ENCODE measurements around the gene INAFM1.

Gene INAFM1

DNA sequence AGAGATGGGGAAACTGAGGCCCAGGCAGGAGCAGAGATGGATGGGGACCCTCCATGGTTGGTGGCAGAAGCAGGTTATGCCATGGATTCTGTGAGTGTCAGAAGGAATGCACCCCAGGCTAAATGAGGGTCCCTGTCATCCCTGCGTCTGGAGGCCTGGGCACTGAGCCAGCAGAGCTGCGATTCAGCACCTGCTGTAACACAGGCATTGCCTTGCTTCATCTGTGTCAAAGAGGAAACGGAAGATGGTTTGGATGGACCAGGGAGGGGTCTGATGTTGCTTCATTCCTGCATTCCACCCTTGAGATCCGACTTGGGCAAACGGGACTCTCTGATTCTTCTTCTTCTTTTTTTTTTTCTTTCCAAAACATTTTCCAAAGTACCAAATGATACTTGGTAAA, 36.1 kb downstream of the INAFM1 start:
- no peak for DNase-seq

DNA sequence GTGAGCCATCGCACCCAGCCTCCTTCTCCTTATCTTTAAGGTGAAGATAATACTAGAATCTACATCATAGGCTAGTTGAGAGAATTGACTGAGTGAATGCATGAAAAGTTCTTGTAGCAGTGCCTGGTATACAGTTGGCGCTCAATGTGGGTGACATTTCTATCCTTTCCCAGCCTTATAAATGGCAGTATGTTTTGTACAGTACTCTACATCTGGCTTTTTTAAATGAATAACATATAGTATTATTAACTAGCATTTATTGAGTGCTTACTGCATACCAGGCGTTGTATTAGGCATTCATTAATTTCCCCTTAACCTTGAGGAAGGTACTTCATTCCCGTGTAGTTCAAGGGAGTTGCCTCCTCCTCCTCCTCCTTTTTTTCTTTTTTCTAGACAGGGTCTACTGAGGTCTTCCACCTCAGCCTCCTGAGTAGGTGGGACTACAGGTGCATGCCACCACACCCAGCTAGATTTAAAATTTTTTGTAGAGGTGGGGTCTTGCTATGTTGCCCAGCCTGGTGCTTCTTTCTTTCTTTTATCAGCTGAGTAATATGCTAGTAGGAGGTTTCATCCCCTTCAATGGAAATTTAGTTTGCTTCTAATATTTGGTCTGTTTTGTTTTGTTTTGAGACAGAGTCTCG, 37.8 kb downstream of the INAFM1 start:
- DNase-seq = no peak

DNA sequence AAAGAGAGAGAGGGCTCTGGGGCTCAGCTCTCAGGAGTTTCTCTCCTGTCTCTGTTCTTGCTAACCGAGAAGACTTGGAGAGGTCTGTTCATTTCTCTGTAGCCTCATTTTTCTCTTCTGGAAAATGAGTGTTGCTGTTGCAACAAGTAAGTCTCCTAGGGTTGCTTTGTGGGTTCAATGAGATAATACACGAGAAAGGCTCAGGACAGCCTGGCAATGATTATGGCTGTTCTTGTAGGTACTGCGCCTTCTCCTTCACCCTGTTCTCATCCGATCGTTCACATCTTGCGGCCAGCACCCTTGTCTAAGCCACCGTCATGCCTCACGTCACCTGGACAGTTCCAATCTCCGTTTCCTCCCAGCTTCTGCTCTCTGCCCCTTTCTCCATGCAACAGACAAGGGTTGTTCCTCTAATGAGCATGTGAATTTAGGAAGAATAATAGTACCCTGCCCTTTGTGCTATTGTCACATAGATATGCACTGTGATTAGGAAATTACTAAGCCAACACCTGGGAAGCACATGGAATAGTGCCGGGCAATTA, 39.1 kb downstream of the INAFM1 start:
- no peak for DNase-seq

DNA sequence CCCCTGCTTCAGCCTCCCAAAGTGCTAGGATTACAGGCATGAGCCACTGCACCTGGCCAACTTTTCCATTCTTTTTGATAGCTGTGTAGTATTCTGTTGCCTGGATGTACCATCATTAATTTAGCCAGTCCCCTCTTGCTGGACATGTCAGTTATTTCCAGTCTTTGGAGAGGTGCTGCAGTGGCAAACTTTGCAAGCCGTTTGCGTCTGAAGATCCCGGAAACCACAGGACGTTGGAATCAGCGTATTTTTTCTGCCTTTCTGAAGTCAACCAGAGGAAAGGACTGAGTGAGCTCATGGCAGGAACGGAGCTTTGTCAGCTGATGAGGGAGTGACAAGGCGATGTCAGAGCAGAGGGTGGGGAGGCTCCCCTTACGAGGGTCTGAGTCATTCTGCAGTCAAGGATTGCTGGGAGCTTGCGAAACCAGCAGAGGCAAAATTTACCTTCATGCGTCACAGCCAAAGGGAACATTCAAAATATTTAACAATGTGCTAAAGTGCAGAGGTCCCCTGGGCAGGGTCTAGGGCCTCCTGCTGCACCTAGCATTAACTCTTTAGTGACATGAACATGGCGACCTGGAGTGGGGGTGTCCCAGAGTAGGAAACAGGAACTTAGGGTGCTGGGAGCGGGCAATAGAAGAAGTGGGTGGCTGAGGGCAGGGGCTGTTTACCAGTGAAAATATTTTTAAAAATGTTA, 40.6 kb downstream of the INAFM1 start:
- DNase-seq = no peak

DNA sequence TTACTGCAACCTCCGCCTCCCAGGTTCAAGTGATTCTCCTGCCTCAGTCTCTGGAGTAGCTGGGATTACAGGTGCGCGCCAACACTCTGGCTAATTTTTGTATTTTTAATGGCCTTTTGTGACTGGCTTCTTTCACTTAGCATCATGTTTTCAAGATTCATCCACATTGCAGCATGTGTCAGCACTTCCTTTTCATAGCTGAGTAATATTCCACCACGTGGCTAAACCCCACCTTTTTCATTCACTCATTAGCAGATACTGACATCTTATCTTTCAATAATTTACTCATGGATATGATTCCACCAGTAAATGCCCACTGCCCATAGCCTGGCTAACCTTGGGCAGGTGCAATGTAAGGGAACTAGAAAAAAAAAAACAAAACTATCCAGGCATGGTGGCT, 41.8 kb downstream of the INAFM1 start:
- no peak for DNase-seq

DNA sequence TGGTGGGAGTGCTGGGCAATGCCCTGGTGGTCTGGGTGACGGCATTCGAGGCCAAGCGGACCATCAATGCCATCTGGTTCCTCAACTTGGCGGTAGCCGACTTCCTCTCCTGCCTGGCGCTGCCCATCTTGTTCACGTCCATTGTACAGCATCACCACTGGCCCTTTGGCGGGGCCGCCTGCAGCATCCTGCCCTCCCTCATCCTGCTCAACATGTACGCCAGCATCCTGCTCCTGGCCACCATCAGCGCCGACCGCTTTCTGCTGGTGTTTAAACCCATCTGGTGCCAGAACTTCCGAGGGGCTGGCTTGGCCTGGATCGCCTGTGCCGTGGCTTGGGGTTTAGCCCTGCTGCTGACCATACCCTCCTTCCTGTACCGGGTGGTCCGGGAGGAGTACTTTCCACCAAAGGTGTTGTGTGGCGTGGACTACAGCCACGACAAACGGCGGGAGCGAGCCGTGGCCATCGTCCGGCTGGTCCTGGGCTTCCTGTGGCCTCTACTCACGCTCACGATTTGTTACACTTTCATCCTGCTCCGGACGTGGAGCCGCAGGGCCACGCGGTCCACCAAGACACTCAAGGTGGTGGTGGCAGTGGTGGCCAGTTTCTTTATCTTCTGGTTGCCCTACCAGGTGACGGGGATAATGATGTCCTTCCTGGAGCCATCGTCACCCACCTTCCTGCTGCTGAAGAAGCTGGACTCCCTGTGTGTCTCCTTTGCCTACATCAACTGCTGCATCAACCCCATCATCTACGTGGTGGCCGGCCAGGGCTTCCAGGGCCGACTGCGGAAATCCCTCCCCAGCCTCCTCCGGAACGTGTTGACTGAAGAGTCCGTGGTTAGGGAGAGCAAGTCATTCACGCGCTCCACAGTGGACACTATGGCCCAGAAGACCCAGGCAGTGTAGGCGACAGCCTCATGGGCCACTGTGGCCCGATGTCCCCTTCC, 45.5 kb downstream of the INAFM1 start:
- no peak for DNase-seq

DNA sequence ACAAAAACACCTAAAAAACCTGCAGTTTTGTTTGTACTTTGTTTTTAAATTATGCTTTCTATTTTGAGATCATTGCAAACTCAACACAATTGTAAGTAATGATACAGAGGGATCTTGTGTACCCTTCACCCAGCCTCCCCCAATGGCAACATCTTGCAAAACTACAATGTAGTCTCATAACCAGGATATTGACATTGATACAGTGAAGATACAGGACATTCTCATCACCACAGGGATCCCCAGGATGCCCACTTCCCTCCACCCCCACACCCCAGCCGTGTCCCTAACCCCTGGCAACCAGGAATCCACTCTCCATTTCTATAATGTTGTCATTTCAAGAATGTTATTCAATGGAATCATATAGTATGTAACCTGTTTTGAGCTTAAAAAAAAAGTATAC, 46.9 kb downstream of the INAFM1 start:
- no peak for DNase-seq

DNA sequence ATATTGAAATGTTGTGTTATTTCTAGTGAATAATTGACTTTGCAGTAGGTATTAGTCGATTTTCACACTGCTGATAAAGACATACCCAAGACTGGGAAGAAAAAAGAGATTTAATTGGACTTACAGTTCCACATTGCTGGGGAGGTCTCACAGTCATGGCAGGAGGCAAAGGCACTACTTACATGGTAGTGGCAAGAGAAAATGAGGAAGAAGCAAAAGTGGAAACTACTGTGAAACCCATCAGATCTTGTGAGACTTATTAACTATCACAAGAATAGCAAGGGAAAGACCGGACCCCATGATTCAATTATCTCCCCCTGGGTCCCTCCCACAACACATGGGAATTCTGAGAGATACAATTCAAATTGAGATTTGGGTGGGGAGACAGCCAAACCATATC, 47.4 kb downstream of the INAFM1 start:
- no peak for DNase-seq

DNA sequence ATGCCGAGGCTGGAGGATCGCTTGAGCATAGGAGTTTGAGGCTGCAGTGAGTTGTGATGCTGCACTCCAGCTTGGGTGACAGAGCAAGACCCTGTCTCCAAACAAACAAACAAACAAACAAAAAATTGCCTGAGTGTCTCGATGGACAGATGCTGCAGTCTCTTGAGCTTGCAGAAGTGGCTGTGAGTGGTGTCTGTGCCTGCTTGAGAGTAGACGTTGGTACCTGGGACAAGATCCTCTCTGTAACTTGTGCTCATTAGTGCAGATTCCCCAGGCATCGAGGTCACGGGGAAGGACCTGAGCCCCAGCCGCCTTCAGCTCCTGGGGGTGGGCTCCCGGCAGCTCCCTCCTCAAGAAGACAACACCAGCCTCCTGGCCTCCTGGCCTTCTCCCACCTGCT, 48.7 kb downstream of the INAFM1 start:
- no peak for DNase-seq

DNA sequence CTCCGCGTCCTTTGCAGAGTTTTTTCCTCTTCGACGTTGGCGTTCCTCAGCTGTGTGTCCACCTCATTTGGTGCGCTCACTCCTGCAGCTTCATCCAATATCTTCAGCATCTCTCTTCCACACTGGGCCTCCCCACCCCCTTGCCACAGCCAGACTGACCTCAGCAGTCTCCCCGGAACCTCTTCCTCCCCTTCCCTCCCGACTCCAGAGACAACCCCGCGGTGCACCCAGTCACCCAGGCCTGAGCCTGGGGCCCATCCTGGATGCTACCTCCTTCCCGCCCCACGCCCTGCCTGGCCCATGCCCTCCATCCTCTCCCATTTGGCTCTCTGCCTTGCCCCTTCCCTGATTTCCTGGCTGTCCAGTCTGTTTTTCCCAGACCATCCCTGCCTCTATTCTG, 49.2 kb downstream of the INAFM1 start:
- no peak for DNase-seq

DNA sequence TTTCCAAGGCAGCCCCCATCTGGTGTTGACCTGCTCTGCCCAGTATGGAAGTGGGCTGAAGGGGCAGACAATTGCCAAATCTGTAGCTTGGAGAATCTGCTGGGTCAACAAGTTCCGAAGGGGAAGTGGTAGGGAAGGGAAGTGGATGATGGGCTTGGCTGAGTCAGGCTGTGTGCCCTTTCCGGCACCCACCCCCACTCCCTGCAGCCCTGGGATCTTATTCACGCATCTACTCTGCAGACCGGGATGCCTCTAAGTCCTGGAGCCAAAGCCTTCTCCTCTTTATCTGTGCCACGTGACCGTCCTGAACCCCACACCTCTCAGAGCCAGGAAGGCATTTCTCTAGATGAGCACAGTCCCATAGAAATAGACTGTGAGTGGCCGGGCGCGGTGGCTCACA, 49.8 kb downstream of the INAFM1 start:
- no peak for DNase-seq

Data from T-helper 2 cell (primary cell).